ENCODE measurements around the gene PHIP. TPM values are rescaled to one million over a fixed set of nuclear protein-coding genes. Genes with fewer than 3 reads are reported as not detected.
"Not testable (repeated sequence)": the region's sequence is repeated elsewhere in the genome, so short reads cannot be mapped to it uniquely, and the experiment has no call there.

Gene PHIP
- total RNA-seq, 1 donor from 2014 or later, result 29.6 TPM

DNA sequence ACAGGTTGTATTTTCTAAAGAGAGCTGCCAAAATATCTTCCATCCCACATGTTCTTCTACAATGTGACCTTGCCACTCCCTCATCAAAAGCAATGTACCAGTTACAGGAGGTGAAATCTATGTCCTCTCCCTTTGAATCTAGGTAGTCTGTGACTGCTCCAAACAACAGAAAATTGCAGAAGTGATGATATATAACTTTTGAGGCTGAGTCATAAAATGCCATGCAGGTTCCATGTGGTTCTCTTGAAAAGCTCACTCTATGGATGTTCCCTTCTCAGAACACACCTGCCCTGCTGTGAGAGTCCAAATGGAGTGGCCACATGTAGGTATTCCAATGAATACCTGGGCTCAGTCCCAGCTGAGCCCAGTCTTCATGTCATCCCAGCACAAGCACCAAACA, 16.9 kb upstream of the PHIP start:
- Histone ChIP-seq H3K4me2 (ENCODE audit: low read length) (no peak overlapping the region), H3K36me3 (ENCODE audit: insufficient read depth, low read length) (no peaks in the 10 kb centered on the region), H3K27me3 (ENCODE audit: insufficient read depth, low read length) (no peaks in the 10 kb centered on the region), H3K79me2 (ENCODE audit: insufficient read depth, low read length) (no peaks in the 10 kb centered on the region), H4K20me1 (ENCODE audit: insufficient read depth, low read length) (no peaks in the 10 kb centered on the region), H3K9me3 (ENCODE audit: insufficient read depth, low read depth, low read length) (no peaks in the 10 kb centered on the region), H3K9ac (ENCODE audit: low read length) (no peak overlapping the region), H2AFZ (ENCODE audit: low read depth, low read length) (no peak overlapping the region), H3K4me3 (ENCODE audit: insufficient read depth, low read depth, low read length) (no peak overlapping the region), H3K4me1 (ENCODE audit: insufficient read depth, low read length) (no peaks in the 10 kb centered on the region), H3K27ac (ENCODE audit: low read depth, low read length) (no peak overlapping the region)
- no peak for DNase-seq (ENCODE audit: low read depth)
- no peak for TF ChIP-seq EZH2 (IDR thresholded peaks at IDR 0.05; ENCODE audit: insufficient read depth, low read length)
- TF ChIP-seq, protein P1, sequence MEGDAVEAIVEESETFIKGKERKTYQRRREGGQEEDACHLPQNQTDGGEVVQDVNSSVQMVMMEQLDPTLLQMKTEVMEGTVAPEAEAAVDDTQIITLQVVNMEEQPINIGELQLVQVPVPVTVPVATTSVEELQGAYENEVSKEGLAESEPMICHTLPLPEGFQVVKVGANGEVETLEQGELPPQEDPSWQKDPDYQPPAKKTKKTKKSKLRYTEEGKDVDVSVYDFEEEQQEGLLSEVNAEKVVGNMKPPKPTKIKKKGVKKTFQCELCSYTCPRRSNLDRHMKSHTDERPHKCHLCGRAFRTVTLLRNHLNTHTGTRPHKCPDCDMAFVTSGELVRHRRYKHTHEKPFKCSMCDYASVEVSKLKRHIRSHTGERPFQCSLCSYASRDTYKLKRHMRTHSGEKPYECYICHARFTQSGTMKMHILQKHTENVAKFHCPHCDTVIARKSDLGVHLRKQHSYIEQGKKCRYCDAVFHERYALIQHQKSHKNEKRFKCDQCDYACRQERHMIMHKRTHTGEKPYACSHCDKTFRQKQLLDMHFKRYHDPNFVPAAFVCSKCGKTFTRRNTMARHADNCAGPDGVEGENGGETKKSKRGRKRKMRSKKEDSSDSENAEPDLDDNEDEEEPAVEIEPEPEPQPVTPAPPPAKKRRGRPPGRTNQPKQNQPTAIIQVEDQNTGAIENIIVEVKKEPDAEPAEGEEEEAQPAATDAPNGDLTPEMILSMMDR (IDR thresholded peaks at IDR 0.05; ENCODE audit: insufficient read depth, low read depth, low read length), result no peak
- Mint-ChIP-seq H3K4me1 (ENCODE audit: low read depth, unreplicated experiment) (no peaks in the 10 kb centered on the region), H3K4me3 (ENCODE audit: unreplicated experiment) (no peak overlapping the region), H3K9me3 (ENCODE audit: unreplicated experiment) (no peaks in the 10 kb centered on the region), H3K27me3 (ENCODE audit: low read depth, unreplicated experiment) (peaks cover 5% of the 10 kb centered on the region), H3K27ac (ENCODE audit: unreplicated experiment) (no peak overlapping the region), H3K36me3 (ENCODE audit: low read depth, unreplicated experiment) (no peaks in the 10 kb centered on the region)
- no peak for FAIRE-seq

DNA sequence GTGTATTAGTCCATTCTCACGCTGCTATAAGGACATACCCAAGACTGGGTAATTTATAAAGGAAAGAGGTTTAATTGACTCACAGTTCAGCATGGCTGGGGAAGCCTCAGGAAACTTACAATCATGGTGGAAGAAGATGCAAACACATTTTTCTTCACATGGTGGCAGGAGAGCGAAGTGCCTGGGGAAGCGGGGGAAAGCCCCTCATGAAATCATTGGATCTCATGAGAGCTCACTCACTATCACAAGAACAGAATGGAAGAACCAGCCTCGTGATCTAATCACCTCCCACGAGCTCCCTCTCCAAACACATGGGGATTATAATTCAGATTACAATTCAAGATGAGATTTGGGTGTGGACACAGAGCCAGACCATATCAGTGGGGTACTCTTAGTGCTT, 13.7 kb upstream of the PHIP start:
- H3K4me3 Mint-ChIP-seq (ENCODE audit: unreplicated experiment); H3K9me3 Mint-ChIP-seq (ENCODE audit: unreplicated experiment); DNase-seq (ENCODE audit: low read depth); H3K4me2 ChIP-seq (ENCODE audit: low read length); FAIRE-seq; H3K27me3 Mint-ChIP-seq (ENCODE audit: low read depth, unreplicated experiment); H3K27me3 ChIP-seq (ENCODE audit: insufficient read depth, low read length); H3K36me3 Mint-ChIP-seq (ENCODE audit: low read depth, unreplicated experiment); H2AFZ ChIP-seq (ENCODE audit: low read depth, low read length); H3K27ac ChIP-seq (ENCODE audit: low read depth, low read length); H3K4me1 Mint-ChIP-seq (ENCODE audit: low read depth, unreplicated experiment); H3K4me1 ChIP-seq (ENCODE audit: insufficient read depth, low read length); H3K9ac ChIP-seq (ENCODE audit: low read length); H3K9me3 ChIP-seq (ENCODE audit: insufficient read depth, low read depth, low read length); H3K4me3 ChIP-seq (ENCODE audit: insufficient read depth, low read depth, low read length); H4K20me1 ChIP-seq (ENCODE audit: insufficient read depth, low read length); H3K79me2 ChIP-seq (ENCODE audit: insufficient read depth, low read length); H3K27ac Mint-ChIP-seq (ENCODE audit: unreplicated experiment); H3K36me3 ChIP-seq (ENCODE audit: insufficient read depth, low read length): not testable (repeated sequence)

DNA sequence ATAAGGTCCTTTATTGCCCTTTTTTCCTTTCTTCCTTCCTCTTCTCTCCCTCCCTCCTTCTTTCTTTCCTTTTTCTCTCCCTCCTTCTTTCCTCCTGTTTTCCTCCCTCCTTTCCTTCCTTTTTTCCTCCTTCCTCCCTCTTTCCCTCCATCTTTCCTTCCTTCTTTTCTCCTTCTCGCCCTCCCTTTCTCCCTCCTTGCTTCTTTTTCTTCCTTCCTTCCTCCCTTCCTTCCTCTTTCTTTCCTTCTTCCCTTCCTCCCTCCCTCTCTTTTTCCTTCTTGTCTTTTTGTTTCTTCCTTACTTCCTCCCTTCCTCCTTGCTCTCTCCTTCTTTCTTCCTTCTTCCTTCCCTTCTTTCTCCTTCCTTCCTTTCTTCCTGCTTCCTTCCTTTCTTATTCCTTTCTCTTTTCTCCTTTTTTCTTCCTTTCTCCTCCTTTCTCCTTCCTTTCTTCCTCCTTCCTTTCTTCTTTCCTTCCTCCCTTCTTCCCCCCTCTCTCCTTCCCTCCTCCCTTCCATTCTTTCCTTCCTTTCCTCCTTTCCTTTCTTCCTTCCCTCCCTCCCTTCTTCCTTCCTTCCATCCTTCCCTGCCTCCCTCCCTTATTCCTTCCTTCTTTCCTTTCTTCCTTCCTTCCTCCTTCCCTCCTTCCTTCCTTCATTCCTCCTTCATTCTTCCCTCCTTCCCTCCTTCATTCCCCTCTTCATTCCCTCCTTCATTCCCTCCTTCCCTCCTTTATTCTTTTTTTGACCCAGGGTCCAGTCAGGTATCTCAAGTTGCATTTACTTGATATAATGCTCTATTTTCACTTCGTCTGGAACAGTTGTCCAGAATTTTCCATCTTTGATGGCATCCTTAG, 11.7 kb upstream of the PHIP start:
- H3K27me3 ChIP-seq (ENCODE audit: insufficient read depth, low read length), result no peaks in the 10 kb centered on the region
- H3K4me3 ChIP-seq (ENCODE audit: insufficient read depth, low read depth, low read length), result no peak overlapping the region
- no peak overlapping the region for H3K4me2 ChIP-seq (ENCODE audit: low read length)
- H3K4me3 Mint-ChIP-seq (ENCODE audit: unreplicated experiment), result no peak overlapping the region
- H3K4me1 ChIP-seq (ENCODE audit: insufficient read depth, low read length), result no peaks in the 10 kb centered on the region
- H3K27ac Mint-ChIP-seq (ENCODE audit: unreplicated experiment), result no peak overlapping the region
- H4K20me1 ChIP-seq (ENCODE audit: insufficient read depth, low read length), result no peaks in the 10 kb centered on the region
- H3K9ac ChIP-seq (ENCODE audit: low read length), result no peak overlapping the region
- TF ChIP-seq, protein P1 (IDR thresholded peaks at IDR 0.05; ENCODE audit: insufficient read depth, low read depth, low read length), result no peak
- TF ChIP-seq EZH2 (IDR thresholded peaks at IDR 0.05; ENCODE audit: insufficient read depth, low read length), result no peak
- DNase-seq (ENCODE audit: low read depth) (no peak), FAIRE-seq (no peak)
- H3K9me3 Mint-ChIP-seq (ENCODE audit: unreplicated experiment), result no peaks in the 10 kb centered on the region
- H3K36me3 ChIP-seq (ENCODE audit: insufficient read depth, low read length), result no peaks in the 10 kb centered on the region
- H3K36me3 Mint-ChIP-seq (ENCODE audit: low read depth, unreplicated experiment), result no peaks in the 10 kb centered on the region
- H3K27ac ChIP-seq (ENCODE audit: low read depth, low read length), result no peak overlapping the region
- H3K79me2 ChIP-seq (ENCODE audit: insufficient read depth, low read length), result no peaks in the 10 kb centered on the region
- peaks cover 7% of the 10 kb centered on the region for H3K27me3 Mint-ChIP-seq (ENCODE audit: low read depth, unreplicated experiment)
- no peaks in the 10 kb centered on the region for H3K9me3 ChIP-seq (ENCODE audit: insufficient read depth, low read depth, low read length)
- H2AFZ ChIP-seq (ENCODE audit: low read depth, low read length), result no peak overlapping the region
- H3K4me1 Mint-ChIP-seq (ENCODE audit: low read depth, unreplicated experiment), result no peaks in the 10 kb centered on the region

Measured in astrocyte (in vitro differentiated cells and primary cell).